ENCODE measurements around the gene TSPAN13.
"Not testable (repeated sequence)": the region's sequence is repeated elsewhere in the genome, so short reads cannot be mapped to it uniquely, and the experiment has no call there.

The TSPAN13 gene

GRCh38 chr7:16741676-16742075, 11.9 kb upstream of the TSPAN13 start:
- no peak for DNase-seq

GRCh38 chr7:16742547-16742946, 11.0 kb upstream of the TSPAN13 start:
- no peak for DNase-seq

- DNase-seq: no peak
These were observed 10.3 kb upstream of the TSPAN13 start for GRCh38 chr7:16743236-16743635.

GRCh38 chr7:16744518-16745250, 8.9 kb upstream of the TSPAN13 start:
- no peak for DNase-seq

DNA sequence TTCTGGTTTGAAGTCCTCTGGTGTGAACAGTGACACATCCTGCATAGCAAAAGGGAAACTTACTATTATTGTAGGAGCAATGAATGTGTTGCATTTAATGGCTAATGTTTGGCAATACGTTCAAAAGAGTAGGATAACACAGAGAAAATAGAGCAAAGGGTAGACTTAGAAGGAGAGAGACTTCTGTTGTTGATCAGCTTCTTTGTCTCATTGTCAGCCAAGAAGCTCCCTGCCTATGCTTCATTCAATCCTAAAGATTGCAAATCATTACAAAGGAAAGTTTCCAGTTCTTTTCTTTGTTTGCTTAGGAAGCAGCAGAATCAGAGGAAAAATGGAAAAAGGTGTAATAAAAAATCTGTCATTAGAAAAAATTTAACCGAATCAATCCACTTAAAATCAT, 7.9 kb upstream of the TSPAN13 start:
- no peak for DNase-seq

DNA sequence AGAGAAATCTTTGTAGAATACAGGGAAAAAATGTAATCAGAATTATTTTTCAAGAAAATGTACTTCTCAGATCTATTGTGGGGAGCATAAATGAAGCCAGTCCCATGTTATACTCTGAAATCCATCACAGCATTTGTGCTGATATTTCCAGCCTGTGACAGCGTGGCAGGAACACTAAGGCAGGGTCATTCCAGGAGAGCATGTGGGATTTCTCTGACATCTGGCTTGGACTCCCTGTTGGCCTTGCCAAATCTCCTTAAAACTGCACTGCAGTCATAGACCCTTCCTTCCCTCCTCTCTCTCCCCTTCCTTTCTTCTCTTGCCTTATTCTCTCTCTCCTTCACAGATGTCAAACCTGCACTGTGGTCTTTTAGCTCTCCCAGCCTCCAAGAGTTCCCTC, 6.5 kb upstream of the TSPAN13 start:
- DNase-seq: no peak

DNA sequence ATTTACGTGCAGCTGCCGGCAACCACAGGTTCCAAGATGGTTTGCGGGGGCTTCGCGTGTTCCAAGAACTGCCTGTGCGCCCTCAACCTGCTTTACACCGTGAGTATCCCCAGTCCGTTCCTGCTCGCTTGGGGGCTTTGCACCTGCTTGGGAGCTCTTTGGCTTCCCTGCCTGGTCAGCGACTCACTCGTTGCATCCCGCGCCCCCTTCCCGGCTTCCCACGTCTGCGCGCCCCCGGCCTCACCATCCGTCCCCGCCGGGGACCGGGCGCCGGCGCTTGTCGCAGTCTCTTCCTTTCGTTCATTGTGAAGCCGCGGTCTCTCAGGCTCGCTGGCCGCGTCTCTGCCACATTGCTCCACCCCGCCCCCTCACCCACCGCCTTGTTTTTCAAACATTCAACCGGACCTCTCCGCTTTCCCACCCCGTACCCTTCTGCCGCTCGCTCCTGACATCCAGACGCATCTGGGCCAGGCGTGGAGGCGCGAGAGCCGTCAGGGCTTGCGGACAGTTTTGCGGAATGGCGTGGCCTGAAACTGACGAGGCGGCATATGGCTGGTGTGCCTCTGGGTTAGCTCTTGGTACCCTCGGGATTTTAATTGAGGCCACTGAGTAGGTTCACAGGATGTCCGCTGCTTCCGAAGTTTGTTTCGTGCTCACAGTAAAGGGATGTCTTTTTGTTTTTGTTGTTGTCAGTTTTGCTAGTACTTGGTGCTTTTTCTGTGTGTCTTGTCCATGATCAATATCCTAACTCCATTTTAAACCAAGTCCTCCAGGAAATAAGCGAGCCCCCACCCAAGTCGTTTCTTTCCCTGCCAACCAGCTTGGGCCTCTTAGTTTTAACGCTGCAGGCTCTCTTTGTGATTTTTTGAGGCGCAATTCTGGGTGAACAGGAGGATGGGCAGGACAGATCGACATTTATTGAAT, 639 bp downstream of the TSPAN13 start:
- no peak for DNase-seq

DNA sequence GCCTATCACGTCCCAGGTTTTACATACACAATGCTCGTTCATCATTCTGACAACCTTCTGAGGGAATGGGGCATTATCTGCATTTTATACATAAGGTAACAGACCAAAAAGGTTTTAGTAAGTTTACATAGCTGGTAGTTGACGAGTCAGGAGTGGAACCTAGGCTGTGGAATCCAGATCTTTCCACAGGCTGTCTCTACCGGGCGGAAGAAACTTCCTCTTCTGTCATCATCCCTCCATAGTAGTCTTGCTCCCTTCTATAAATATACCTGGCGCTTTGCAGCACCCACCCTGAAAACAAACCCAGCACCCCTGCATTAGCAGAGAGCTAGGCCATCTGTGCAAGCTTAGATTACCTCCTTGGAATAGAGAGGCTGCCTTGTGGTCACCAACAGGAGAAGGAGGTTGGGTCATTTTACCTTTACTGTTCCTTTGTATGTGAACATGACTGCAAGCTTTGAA, 1.3 kb downstream of the TSPAN13 start:
- DNase-seq: no peak

DNA sequence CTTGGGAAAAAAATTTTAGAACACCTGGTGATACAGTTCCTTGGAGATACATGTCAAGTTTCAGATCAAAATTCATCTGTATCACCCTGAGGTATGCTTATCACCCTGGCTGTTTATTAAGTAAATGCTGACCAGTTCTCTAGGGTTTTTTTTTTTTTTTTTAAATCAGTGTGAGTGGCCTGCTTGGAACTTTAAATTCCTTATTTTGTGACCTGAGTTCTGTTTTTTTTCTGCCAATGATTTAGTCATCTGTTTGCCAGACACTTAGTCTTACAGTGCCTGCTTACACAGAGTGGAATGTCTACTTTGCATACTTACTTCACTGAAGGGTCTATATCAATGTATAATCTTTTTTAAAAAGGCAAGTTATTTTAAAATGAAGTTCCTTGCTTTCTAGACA, 1.8 kb downstream of the TSPAN13 start:
- DNase-seq: no peak

DNA sequence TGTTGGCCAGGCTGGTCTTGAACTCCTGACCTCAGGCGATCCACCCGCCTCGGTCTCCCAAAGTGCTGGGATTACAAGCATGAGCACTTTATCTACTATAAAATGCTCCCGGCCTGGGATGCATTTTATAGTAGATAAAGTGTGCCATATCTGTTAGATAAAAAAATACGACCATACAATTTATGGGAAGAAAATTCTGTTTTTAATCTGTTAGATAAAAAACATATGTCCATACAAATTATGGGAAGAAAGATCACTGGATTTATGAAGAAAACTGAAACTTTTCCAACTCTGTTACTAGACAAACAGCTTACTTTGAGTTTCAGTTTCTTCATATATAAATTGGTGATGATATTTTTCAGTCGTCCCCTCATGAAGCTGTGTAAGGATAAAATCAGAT, 4.5 kb downstream of the TSPAN13 start:
- no peak for DNase-seq

DNA sequence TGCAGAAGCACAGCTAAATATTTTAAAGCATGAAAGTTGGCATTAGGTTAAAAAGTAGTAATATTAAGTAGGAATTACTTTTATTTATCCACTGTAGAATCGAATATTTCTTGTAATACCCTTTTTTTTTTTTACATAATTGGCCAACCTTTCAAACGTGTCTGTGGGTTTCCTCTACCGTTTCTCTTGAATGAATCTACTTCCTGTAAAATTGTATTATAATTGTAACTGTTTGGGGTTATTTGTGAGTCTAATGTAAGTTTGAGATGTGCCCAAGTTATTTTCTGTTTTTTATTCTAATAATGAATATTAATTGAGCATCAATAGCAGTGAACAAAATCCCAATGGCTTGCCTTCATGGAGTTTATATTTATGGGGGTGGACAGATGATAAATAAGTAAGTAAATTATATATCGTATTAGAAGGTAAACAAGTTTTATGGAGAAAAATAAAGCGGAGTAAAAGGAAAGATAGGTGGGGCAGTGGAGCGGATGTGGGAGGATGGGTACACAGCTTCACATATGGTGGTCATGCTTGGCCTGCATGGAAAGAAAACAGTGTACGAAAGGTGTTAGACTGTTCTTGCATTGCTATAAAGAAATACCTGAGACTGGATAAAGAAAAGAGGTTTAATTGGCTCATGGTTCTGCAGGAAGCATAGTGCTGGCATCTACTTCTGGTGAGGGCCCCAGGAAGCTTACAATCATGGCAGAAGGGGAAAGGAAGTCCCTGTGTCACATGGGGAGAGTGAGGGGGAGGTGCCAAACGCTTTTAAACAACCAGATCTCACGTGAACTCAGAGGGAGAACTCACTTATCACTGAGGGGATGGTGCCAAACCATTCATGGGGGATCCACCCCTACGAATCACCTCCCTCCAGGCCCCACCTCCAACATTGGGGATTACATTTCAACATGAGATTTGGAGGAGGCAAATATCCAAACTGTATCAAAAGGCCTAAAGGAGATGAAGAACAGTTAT, 5.4 kb downstream of the TSPAN13 start:
- DNase-seq: no peak

DNA sequence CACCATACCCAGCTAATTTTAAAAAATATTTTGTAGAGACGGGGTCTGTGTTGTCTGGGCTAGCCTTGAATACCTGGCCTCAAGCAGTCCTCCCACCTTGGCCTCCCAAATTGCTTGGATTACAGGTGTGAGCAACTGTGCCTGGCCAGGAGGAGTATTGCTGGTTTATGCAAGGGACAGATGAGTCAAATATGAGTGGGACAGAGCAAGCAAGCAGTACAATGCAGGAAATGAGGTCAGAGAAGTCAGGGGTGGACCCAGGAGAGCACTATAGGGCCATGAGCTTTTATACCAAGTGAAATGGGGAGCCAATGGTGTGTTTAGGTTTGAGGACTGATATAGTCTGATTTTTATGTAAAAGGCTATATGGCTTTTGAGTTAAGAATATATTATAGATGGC, 6.3 kb downstream of the TSPAN13 start:
- DNase-seq: no peak

DNA sequence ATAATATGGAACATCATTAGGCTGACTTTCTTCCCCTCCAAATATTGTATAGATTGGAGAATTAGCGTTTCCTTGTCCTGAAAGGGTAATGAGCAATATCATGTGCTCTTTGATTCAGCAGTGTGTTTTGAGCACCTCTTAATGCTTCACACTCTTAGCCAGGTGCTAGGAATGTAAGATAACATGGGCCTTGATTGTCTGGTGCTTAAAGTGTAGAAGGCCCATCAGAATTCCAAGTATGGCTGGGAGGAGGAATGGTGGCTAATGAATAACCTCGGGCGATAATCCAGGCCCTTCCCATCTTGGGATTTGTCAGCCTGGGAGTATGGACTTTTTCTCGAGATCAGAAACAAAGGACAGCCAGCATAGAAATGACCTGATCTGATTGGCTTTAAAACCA, 8.6 kb downstream of the TSPAN13 start:
- no peak for DNase-seq

DNA sequence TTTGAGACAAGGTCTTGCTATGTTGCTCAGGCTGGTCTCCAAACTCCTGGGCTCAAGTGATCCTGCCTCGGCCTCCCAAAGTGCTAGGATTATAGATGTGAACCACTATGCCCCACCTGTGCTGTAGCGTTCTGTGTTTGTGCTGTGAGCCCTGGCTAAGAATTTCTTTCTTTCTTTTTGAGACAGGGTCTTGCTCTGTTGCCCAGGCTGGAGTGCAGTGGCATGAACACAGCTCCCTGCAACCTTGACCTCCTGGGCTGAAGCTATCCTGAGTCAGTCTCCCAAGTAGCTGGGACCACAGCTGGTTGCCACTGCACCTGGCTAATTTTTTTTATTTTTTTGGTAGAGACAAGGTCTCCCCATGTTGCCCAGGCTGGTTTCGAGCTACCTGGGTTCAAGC, 11.4 kb downstream of the TSPAN13 start:
- DNase-seq: no peak

DNA sequence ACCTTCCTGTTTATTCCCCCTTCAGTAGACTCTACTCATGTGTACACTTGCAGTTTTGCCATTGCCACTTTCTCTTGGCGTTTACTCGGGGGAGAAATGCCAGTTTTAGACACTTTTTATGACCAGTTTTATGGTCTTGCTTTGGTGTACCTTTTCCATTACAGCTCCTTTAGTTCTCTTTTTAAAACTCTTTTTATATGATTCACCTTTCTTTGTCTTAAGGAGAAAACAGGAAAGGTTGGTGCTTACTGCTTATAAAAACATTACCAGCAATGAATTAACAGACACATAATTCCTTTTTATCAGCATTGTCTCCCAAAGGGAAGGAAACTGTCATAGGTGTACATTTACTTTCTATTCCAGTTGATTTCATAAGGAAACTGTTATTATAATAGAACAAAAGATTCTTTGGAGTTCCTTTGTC, 11.9 kb downstream of the TSPAN13 start:
- no peak for DNase-seq

- DNase-seq: not testable (repeated sequence)
These were observed 16.4 kb downstream of the TSPAN13 start for GRCh38 chr7:16769994-16770393.

GRCh38 chr7:16770657-16771329, 17.2 kb downstream of the TSPAN13 start:
- no peak for DNase-seq

DNA sequence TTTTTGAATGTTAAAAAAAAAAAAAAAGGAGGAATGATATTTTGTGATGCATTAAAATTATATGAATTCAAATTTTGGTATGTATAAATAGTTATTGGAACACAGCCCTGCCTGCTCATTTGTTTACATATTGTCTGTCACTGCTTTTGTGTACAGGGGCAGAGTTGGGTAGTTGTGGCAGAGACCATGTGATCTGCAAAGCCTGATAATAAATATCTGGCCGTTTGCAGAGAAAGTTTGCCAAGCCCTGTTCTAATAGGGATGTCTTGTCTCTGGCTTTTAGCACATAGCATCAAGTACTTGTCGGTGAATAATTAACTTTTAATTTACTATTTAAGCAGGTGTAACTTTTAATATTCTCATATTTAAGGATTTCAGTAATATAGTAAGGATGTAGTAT, 19.8 kb downstream of the TSPAN13 start:
- DNase-seq: no peak

DNA sequence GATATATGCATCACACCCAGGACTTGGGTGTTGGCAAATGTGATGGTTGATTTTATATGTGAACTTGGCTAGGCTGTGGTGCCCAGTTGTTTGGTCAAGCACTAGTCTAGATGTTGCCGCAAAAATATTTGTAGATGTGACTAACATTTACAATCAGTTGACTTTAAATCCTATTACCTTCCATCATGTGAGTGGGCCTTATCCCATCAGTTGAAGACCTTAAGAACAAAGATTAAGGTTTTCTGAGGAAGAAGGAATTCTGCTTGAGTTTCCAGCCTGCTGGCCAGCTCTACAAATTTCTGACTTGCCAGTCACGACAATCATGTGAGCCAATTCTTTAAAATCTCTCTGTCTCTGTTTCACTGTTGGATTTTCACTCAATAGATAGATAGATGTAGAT, 20.3 kb downstream of the TSPAN13 start:
- no peak for DNase-seq

GRCh38 chr7:16774294-16774693, 20.7 kb downstream of the TSPAN13 start:
- no peak for DNase-seq

DNA sequence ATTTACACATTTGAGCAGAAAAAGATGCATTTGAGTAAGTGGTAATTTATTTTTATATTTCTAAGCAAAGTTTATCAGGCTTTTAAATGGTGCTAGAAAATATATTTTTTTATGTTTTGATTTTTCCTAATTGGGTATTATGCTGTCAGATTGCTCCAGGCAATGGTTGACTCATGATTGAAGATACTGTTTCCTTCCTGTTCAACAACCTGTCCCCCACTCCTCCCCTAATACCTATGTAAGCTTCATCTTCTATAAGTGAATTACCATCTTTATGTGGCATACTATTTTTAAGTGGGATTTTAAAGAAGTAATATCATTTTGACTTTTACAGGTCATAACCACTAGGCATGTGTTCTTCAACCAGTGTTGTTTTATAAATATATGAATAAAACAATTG, 21.4 kb downstream of the TSPAN13 start:
- no peak for DNase-seq

GRCh38 chr7:16776053-16776452, 22.5 kb downstream of the TSPAN13 start:
- DNase-seq: no peak

Measured in effector CD8-positive, alpha-beta T cell (primary cell).